NOMO-1 treated with DMSO at 0.1 percent for 48 hours (cell line): Measurements from ENCODE around the gene SFRP5.

Experiments used
- DNase-seq: peaks from one replicate; lab custom pipeline; 2025; ENCODE audit not compliant: unreplicated experiment; lab: John Stamatoyannopoulos, UW

Gene SFRP5

DNA sequence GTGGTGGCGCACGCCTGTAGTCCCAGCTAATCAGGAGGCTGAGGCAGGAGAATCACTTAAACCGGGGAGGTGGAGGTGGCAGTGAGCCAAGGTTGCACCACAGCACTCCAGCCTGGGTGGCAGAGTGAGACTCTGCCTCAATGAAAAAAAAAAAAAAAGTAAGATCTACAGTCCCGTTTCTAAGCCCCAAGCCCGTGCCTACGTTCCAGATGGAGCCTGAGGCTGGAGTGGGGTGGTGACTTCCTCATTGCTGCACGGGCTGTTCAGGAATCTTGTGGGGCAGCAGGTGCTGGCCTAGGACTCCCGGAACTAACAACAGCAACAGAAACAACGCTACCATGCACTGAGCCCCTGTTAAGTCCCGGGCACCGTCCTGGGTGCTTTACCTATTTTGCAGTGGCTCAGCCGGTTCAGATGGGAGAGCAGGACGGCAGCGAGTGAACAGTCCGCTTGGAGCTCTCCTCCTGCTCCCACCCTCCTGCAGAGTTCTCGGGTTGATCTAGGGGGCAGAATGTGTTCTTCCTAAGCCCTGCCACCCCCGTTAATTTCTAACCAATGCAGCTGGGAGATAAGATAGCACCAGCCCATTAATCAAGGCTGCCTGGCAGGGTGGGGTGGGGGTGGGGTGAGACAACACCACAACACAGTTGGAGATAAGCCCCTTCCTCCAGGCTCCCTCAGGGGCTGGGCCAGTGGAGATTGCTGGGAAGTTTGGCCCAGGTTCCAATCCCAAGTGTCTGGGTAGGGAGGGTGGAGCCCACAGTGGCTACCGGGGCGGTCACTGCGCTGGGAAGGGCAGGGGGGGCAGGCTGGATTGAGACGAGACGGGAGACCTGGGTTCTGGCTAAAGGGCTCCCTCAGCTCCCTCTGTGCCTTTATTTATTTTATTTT is 17.0 kb upstream of the SFRP5 start:
- DNase-seq, result no peak

GRCh38 chr10:97785731-97786130 is 13.9 kb upstream of the SFRP5 start:
- no peak for DNase-seq

DNA sequence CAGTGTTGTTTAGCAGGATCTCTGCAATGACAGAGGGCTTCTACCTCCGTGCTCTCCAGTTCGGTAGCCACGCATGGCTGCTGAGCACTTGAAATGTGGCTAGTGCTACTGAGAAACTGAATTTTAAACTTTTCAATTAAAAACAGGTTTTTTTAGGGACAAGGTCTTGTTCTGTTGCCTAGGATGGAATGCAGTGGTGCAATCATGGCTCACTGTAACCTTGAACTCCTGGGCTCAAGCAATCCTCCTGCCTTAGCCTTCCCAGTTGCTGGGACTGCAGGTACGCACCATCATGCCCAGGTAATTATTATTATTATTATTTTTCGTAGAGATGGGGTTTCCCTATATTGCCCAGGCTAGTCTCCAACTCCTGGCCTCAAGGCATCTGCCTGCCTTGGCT is 13.4 kb upstream of the SFRP5 start:
- no peak for DNase-seq

- no peak for DNase-seq
These were observed 12.5 kb upstream of the SFRP5 start for GRCh38 chr10:97784200-97784810.

DNA sequence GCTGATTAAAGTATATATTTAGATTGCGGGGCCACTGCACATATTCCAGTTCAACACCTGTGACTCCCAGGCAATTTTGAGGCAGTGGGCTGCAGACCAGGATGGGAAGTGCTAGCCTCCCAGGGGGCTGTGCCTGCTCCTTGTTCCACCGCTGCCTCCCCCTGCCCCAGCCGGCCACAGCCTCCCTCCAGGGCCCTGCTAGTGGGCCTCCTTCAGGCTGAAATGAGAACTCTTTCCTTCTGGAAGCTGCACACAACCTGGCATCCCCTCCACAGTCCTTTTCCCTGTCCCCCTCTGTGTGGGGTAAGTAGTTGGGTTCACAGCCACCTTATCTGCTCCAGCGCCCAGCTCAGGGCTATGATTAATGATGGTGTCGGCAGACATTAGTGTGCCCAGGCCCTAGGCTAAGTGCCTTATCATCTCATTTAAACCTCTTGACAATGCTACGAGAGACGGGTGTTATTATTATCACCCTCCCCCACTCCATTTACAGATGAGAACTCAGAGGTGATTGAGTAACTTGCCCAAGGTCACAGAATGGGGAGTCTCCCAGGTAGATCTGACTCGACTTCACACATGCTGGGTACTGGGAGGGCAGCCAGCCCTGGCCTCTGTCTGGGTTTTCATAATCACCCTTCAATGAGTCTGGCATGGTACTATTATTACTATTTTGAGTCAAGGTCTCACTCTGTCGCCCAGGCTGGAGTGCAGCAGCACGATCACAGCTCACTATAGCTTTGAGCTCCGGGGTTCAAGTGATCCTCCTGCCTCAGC is 10.8 kb upstream of the SFRP5 start:
- DNase-seq, result no peak

- DNase-seq, result no peak
These were observed 10.0 kb upstream of the SFRP5 start for GRCh38 chr10:97781618-97782331.

GRCh38 chr10:97780841-97781617 is 9.2 kb upstream of the SFRP5 start:
- DNase-seq, result no peak

DNA sequence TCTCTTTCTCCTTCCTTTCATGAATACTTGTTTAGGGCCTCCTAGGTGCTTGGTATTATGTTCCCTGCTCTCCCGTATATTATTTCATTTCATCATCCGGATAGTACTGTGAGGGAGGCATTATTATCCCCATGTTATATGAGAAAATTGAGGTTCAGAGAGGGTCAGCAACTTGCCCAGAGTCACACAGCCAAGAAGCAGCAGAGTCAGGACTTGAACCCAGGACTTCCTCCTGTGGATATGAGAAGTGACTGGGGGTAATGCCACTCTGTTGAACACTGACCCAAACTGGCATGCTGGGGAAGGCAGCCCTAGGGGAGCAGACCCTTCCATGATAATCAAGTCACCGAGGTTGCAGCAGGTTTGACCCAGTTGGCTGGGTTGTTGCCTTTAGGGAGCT is 8.2 kb upstream of the SFRP5 start:
- no peak for DNase-seq

DNA sequence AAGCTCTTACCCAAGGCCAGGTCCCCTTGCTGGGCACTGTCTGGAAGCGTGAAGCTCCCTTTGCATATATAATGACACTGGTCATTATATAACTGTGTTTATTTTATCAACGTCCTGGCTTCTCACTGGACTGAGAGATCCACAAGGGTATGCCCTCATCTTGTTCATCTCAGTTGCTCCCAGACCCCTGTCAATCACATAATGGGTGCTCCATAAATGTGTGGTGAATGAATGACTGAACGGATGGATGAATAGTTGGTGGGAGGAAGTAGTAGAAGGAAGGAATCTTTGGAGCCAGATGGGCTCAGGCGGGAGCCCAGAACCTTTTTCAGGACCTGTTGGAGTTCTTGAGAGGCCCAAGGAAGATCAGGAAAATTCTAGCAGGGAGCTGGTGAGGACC is 7.7 kb upstream of the SFRP5 start:
- no peak for DNase-seq

DNA sequence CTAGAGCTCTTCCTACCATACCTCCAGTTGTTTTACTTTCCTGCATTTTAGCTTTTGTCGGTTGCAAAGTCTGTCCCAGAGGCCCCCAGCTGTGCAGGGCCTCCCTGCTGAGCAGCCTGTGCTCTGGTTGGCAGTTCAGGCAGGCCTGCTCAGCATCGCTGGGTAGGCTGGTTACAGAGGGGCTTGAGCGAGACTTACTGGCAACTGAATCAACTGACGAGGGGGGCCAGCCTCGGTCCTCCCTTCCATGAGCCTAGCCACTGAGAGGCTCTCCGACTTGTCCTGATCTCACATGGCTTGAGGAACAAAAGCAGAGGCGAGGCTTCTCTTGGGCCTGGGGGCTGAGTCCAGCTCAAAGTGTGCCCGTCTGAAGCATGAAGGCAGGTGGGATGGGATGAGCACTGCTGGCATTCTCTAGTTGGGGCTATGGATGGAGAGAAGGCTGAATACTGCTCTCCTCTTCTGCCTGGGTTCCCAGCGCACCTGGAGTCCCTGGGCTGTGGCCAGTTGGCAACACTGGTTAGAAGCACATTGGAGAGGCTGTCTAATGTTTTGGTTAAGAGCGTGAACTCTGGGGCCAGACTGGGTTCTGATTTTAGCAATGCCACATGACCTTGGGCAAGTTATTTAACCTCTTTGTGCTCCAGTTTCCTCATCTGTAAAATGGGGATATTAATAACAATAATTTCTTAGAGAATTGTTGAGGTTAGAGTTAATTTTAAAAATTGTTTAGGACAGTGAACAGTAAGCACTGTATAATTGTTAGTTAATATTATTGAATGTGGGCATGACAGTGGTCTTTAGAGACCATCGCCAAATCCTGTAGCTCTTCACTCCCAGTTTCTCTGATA is 6.9 kb upstream of the SFRP5 start:
- no peak for DNase-seq

GRCh38 chr10:97777143-97777542 is 5.3 kb upstream of the SFRP5 start:
- no peak for DNase-seq

GRCh38 chr10:97774811-97775294 is 3.1 kb upstream of the SFRP5 start:
- no peak for DNase-seq

DNA sequence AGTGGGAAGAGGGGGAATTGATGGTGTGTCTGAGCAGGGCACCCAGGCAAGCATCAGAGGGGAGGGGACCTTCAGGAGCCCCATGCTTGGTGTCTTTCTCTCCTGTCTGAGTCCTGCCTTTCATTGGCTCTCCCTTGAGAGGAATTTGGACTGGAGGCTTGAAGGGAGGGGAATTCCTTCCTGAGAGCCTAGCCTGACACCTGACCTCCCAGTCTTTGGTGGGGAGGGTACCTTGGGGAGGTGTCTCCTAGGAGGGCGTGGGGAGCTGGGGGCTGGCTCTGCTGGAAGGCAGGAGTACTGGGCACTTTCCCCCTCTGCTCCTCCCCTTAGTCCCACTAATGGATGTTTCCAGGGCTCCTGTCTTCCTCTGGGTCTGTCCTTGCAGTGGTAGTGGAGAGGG is 1.3 kb upstream of the SFRP5 start:
- DNase-seq, result no peak

- peak; percentile 41 for DNase-seq
These were observed 526 bp downstream of the SFRP5 start for GRCh38 chr10:97771055-97771891.

DNA sequence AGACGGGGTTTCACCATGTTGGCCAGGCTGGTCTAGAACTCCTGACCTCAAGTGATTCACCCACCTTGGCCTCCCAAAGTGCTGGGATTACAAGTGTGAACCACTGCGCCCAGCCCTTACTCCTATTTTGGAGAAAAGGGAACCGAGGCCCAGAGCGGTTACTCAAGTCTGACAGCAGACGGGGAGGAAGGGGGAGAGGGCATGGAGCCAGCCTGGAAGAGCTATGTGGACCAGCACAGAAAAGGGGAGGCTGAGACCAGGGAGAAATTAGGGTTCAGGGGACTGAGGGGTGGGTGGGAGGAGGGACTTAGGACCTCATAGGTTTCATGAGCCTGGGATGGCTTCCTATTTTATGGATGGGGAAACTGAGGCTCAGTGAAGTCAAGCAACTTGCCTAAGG is 1.5 kb downstream of the SFRP5 start:
- DNase-seq, result peak; percentile 28

- DNase-seq, result peak; percentile 47
These were observed 3.2 kb downstream of the SFRP5 start for GRCh38 chr10:97768322-97769315.
